Upper lobe of right lung (tissue), 1 donor: ENCODE results near the gene JAZF1. TPM values are rescaled to one million over a fixed set of nuclear protein-coding genes. Genes with fewer than 3 reads are reported as not detected.
A peak's percentile ranks its signal among the peaks of the same experiment; 100 is the strongest.

Experiments used
- ATAC-seq: fragments of 200-7000 bp; cut with Tn5 transposase; one replicate; pipeline ENCODE4 v1.9.1; 2020; ENCODE audit warnings: mild to moderate bottlenecking, moderate library complexity
- DNase-seq: peaks from one replicate; pipeline ENCODE4 v3.0.0-alpha.2; 2020
- H3K27ac ChIP-seq: fragments of 200-600 bp; one replicate; pipeline ENCODE4 v1.8.0; 2022
- H3K27me3 ChIP-seq: fragments of 200-600 bp; one replicate; pipeline ENCODE4 v1.8.0; 2022; ENCODE audit warnings: mild to moderate bottlenecking
- H3K36me3 ChIP-seq: fragments of 200-600 bp; one replicate; pipeline ENCODE4 v1.8.0; 2022
- H3K4me1 ChIP-seq: fragments of 200-600 bp; one replicate; pipeline ENCODE4 v1.8.0; 2022
- H3K4me3 ChIP-seq: fragments of 200-600 bp; one replicate; pipeline ENCODE4 v1.8.0; 2022; ENCODE audit warnings: mild to moderate bottlenecking
- H3K9me3 ChIP-seq: fragments of 200-600 bp; one replicate; pipeline ENCODE4 v1.8.0; 2022
- intact Hi-C: fragments of 100-400 bp; cut with DNase I; formaldehyde crosslinking; loops from one replicate; pipeline ENCODE4 v1.11.0; 2022
- total RNA-seq: library from RNA; stranded (reverse); fragmentation: NEBNext Ultra II Directional; extraction: Animal tissue kit (Norgen Biotek cat#: 25700); gene quantifications from one replicate; pipeline ENCODE4 v1.2.1, GENCODE V29; 2021
- TF ChIP-seq, protein P1 (sequence below): fragments of 200-600 bp; IDR thresholded peaks from one replicate; pipeline ENCODE4 v1.8.0; 2022; ENCODE audit warnings: antibody characterized with exemption
- donor health status: DM: no; HTN: yes; CAD: no; lungs with severe emphysema.

The JAZF1 gene
- total RNA-seq, 1 donor from 2014 or later: 20.6 TPM

- Histone ChIP-seq H3K27me3 (no peaks in the 10 kb centered on the region), H3K36me3 (no peaks in the 10 kb centered on the region), H3K4me3 (no peak overlapping the region), H3K4me1 (peaks cover 8% of the 10 kb centered on the region), H3K9me3 (no peaks in the 10 kb centered on the region), H3K27ac (no peak overlapping the region)
- peak; percentile 85 for DNase-seq
- intact Hi-C loops: no loop called here
- ATAC-seq: peak; percentile 79
- TF ChIP-seq, protein P1, sequence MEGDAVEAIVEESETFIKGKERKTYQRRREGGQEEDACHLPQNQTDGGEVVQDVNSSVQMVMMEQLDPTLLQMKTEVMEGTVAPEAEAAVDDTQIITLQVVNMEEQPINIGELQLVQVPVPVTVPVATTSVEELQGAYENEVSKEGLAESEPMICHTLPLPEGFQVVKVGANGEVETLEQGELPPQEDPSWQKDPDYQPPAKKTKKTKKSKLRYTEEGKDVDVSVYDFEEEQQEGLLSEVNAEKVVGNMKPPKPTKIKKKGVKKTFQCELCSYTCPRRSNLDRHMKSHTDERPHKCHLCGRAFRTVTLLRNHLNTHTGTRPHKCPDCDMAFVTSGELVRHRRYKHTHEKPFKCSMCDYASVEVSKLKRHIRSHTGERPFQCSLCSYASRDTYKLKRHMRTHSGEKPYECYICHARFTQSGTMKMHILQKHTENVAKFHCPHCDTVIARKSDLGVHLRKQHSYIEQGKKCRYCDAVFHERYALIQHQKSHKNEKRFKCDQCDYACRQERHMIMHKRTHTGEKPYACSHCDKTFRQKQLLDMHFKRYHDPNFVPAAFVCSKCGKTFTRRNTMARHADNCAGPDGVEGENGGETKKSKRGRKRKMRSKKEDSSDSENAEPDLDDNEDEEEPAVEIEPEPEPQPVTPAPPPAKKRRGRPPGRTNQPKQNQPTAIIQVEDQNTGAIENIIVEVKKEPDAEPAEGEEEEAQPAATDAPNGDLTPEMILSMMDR: peak; percentile 54
These were observed 86.9 kb downstream of the JAZF1 start for GRCh38 chr7:28093623-28094232.

DNA sequence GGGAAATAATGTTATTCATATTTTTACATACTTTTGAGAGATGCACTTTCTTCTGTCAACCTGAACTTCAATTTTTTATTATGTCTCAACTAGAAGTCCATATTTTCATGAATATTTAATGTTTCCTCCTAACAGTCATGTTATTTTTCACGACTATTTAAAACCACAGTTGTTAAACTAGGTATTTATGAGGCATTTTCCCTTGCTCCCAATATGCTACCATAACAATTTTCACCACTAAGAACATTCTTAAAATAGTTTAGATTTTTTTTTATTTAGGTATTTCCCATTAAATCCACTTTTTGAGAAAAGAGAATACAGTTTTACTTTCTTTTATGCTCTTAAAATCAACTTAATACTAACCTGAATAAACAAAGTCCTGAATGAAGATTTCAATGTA lies 89.4 kb downstream of the JAZF1 start:
- no peak for ATAC-seq
- no peak for DNase-seq
- intact Hi-C loops: no loop called here

GRCh38 chr7:28088901-28089714 lies 91.5 kb downstream of the JAZF1 start:
- intact Hi-C loops: no loop called here
- no peak overlapping the region for H3K4me3 ChIP-seq
- no peaks in the 10 kb centered on the region for H3K27me3 ChIP-seq
- no peak overlapping the region for H3K27ac ChIP-seq
- DNase-seq: no peak
- H3K9me3 ChIP-seq: no peaks in the 10 kb centered on the region
- peak; percentile 71 for ATAC-seq
- TF ChIP-seq, protein P1: no peak
- peaks cover 16% of the 10 kb centered on the region for H3K4me1 ChIP-seq
- no peaks in the 10 kb centered on the region for H3K36me3 ChIP-seq

More for the DNA sequence above, 89.4 kb downstream of the JAZF1 start:
- Histone ChIP-seq H3K4me1 (peaks cover 12% of the 10 kb centered on the region), H3K36me3 (no peaks in the 10 kb centered on the region), H3K4me3 (no peak overlapping the region), H3K9me3 (no peaks in the 10 kb centered on the region), H3K27me3 (no peaks in the 10 kb centered on the region), H3K27ac (no peak overlapping the region)
- TF ChIP-seq, protein P1: no peak

- no peak for DNase-seq
- Histone ChIP-seq H3K27me3 (no peaks in the 10 kb centered on the region), H3K27ac (no peak overlapping the region), H3K4me1 (peaks cover 26% of the 10 kb centered on the region), H3K36me3 (no peaks in the 10 kb centered on the region), H3K9me3 (no peaks in the 10 kb centered on the region), H3K4me3 (no peak overlapping the region)
- ATAC-seq: peak; percentile 70
- TF ChIP-seq, protein P1: no peak
- intact Hi-C loops: no loop called here
These were observed 92.6 kb downstream of the JAZF1 start for GRCh38 chr7:28088032-28088431.

GRCh38 chr7:28086198-28086597 lies 94.4 kb downstream of the JAZF1 start:
- TF ChIP-seq, protein P1: no peak
- Histone ChIP-seq H3K27ac (no peak overlapping the region), H3K27me3 (no peaks in the 10 kb centered on the region), H3K4me1 (peaks cover 33% of the 10 kb centered on the region), H3K36me3 (no peaks in the 10 kb centered on the region), H3K4me3 (no peak overlapping the region), H3K9me3 (no peaks in the 10 kb centered on the region)
- no peak for ATAC-seq
- no peak for DNase-seq
- intact Hi-C loops: no loop called here
